ENCODE measurements around the gene TRAT1.

The TRAT1 gene

DNA sequence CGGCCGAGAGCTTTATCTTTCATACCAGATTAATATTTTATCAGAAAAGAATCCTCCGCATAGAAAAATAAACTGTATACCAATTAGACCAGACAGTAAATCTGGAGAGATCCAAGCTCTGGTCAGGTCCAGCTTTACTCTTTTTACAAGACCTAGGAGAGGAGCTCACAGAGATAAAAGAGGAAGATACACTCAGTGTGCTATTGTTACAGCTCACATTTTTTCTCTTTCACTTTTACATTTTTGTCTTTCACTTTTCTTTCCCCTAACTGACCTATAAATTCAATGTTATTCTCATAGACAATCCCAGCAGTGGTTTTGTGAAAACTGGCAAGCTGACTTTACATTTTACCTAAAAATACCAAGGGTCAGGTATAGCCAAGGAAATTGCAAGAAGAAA is 75.3 kb downstream of the TRAT1 start:
- no peaks in the 10 kb centered on the region for H3K27me3 ChIP-seq (ENCODE audit: control insufficient read depth, insufficient read depth, low read length)
- H3K4me3 ChIP-seq (ENCODE audit: low read depth, low read length), result no peak overlapping the region
- no peaks in the 10 kb centered on the region for H3K9me3 ChIP-seq (ENCODE audit: control insufficient read depth, insufficient read depth, low read depth, low read length)
- no peaks in the 10 kb centered on the region for H3K36me3 ChIP-seq (ENCODE audit: control insufficient read depth, insufficient read depth, low read length)
- H3K9ac ChIP-seq (ENCODE audit: low read length), result no peak overlapping the region
- no peak overlapping the region for H3K27ac ChIP-seq (ENCODE audit: low read depth, low read length)
- H3K4me1 ChIP-seq (ENCODE audit: control insufficient read depth, insufficient read depth, low read length), result no peaks in the 10 kb centered on the region

DNA sequence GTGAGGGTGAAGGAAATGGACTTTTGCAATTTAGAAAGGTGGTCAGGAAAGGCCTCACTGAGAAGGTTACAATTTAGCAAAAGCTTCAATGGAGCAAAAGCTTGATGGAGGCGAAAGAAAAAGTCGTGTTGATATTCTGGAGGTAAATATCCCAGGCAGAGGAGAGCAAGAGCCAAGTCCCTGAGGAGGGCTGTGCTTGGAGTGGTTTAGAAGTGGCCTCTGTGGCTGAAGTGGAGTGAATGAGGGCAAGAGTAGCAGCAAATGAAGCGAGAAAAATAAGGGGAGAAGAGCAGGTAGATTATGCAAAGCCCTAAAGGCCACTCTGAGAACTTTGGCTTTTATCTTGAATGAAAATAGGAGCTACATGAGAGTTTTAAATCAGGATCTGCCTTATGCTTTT is 76.9 kb downstream of the TRAT1 start:
- Histone ChIP-seq H3K36me3 (ENCODE audit: control insufficient read depth, insufficient read depth, low read length) (no peaks in the 10 kb centered on the region), H3K27me3 (ENCODE audit: control insufficient read depth, insufficient read depth, low read length) (no peaks in the 10 kb centered on the region), H3K9ac (ENCODE audit: low read length) (no peak overlapping the region), H3K27ac (ENCODE audit: low read depth, low read length) (no peak overlapping the region), H3K9me3 (ENCODE audit: control insufficient read depth, insufficient read depth, low read depth, low read length) (no peaks in the 10 kb centered on the region), H3K4me1 (ENCODE audit: control insufficient read depth, insufficient read depth, low read length) (no peaks in the 10 kb centered on the region), H3K4me3 (ENCODE audit: low read depth, low read length) (no peak overlapping the region)
